ENCODE data around the gene TPM1.

TPM1 gene

DNA sequence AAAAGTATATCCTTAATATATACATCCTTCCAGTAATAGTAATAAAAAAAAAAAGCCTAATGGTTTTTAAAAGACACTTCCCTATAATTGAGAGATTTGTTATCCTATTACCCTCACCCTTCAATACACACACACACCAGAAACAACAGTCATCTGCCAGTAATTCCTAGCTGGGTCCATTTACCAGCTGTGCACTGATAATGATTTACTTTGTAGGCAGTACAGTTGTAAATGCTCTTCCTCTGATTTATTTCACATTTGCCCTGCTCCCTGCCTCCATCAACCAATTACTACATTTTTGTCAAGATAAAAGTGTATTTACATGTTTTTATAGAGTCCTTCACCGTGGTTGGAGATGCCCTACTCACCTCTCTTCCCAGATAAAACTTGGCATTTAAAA lies 12.4 kb downstream of the TPM1 start:
- no peak for DNase-seq (ENCODE audit: low read depth in 2 of 2)

DNA sequence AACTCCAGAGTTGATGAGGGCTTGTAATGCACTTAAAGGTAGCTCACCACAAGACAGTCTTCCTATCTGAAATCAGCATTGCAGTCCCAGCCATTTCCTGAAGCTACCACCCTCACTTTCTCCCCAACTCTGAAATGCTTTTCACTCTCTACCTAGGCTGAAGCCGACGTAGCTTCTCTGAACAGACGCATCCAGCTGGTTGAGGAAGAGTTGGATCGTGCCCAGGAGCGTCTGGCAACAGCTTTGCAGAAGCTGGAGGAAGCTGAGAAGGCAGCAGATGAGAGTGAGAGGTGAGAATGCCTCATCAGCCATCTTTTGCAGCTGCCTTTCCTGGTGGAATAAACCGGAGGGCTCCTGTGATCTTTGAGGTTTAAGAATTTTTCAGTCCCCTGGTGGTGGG lies 14.3 kb downstream of the TPM1 start:
- no peak for DNase-seq (ENCODE audit: low read depth in 2 of 2)

DNA sequence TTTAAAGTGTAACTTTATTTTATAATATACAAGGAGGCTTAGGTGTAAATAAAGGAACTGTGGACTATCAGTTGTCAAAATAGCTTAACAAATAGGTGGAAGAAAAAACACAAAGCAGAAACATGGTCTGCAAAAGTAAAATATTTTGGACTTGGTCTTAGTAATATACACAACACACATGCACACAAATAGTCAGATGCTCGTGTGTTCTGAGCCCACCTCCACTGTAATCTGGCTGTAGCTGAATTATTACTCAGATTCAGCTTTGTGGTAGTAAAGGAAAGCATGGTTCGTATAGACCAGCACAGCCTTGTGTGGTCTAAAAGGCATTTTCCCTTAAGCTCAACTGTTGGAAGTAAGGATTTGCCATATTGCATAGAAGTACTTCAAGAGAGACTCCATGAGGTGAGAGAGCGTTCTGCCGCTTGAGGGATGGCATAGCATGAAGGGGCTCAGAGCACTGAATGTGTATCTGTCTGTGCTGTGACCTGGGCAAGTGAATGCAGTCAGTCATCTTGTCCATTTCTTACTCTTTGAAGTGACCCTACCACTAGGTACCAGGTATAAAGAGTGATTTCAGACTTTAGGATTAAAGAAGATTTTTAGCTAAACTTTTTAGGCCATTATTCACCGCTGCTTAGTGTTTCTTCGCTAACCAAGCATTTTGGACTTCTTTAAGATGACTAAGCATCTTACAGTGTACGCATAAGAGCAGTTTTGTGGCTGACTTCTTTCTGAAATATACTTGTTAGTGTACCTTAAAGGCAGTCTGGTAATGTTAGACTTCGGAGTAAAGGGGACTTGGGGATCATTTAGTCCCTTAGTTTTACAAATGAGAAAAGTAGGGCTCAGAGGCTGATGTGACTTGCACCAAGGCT lies 15.2 kb downstream of the TPM1 start:
- no peak for DNase-seq (ENCODE audit: low read depth in 2 of 2)

DNA sequence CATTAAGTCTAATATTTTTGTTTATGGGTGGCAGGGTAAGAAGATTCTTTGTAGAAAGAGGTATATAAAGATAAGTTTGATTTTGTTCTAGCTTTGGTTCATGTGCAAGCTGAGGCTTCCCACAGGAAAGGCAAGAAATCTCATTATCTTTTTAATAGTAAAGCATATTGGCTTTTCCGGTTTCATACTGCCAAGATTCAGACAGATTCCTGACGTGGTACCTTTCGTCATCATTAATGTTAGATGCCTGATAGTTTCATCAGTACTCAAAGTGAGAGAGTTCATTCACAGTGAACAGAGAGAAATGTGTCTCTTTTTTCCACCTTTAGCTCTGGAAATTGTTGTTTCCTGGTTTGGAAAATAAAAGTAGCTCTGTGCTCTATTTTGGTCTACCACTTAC lies 16.5 kb downstream of the TPM1 start:
- DNase-seq (ENCODE audit: low read depth in 2 of 2) = no peak

DNA sequence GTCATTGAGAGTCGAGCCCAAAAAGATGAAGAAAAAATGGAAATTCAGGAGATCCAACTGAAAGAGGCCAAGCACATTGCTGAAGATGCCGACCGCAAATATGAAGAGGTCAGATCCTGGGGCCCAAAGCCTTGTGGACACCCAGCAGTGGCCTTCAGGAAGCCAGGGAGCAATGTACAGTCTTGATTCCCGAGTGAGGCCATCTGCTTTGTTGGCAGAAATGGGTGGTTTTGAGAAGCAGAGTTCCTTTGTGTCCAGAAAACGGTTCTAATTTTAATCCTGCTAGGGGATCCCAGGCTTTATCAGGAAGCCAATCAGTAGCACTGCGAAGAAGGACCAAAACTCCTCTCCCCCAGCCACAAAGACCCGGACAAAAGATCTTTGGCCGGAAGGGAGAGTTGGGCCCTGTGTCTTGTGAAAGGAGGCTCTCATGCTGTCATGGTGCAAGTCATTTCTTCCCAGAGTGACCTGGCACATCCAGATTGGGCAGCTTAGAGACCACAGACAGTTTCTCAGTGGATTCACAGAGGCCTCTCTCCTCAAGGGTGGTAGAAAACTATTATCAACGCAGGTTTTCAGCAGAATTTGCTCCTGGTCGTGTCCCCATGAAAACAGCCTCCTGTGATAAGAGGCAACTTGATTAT lies 17.1 kb downstream of the TPM1 start:
- no peak for DNase-seq (ENCODE audit: low read depth in 2 of 2)

DNA sequence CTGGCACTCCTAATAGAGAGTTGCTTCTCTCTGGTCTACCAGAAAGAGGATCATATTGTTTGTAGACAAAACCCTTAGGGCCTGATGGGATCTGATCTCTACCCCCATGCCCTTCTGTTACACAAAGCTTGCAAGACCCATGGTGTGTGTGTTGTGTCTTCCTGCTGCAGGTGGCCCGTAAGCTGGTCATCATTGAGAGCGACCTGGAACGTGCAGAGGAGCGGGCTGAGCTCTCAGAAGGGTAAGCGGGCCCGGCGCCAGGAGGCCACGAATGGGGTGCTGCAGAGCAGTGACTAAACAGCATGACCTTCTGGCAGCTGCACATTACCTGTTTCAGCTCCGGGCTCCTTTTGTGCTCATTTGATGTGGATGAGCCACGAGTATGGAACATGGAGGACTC lies 18.2 kb downstream of the TPM1 start:
- DNase-seq (ENCODE audit: low read depth in 2 of 2) = no peak

DNA sequence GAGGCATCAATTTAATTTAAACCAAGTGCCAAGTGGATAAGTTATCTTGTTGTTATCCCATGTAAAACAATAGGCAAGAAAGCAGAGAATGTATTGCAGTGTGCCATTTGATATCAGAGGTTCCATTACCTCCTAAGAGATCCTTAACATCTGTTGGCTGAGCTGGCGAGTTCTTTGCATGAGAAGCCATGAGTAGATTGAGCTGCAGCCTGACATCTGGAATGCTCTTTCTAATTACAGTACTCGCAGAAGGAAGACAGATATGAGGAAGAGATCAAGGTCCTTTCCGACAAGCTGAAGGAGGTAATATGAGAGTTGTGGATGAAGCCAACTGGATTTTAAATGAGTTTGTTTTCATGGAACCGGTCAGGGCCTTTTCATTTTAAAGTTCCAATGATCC lies 19.4 kb downstream of the TPM1 start:
- DNase-seq (ENCODE audit: low read depth in 2 of 2) = no peak

DNA sequence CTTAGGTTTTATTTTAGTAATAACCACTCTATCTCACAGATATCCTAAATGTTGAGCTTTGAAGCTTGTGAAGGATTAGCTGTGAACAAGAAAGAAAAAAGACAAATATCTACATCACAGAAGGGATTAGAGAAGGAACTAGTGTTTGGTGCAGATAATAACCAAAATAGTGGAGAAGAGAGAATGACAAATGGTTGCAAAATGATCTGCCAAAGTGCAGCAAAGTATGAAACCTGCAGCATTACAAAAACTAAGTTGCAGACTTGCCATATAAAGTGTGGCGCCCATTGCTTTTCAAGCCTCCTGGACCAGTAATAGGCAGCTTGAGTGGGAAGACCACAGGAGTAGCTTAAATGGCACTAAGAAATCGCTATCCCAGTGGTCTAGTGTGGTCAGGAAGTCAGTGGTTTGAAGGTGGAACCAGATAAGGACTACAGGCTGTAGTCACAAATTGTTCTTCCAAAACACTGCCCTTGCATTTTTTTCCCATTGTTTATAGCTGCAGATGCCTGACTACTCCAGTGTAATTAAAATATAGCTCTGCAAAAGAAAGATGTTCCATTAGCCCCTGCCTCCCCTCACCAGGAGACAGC lies 20.7 kb downstream of the TPM1 start:
- DNase-seq (ENCODE audit: low read depth in 2 of 2) = no peak

DNA sequence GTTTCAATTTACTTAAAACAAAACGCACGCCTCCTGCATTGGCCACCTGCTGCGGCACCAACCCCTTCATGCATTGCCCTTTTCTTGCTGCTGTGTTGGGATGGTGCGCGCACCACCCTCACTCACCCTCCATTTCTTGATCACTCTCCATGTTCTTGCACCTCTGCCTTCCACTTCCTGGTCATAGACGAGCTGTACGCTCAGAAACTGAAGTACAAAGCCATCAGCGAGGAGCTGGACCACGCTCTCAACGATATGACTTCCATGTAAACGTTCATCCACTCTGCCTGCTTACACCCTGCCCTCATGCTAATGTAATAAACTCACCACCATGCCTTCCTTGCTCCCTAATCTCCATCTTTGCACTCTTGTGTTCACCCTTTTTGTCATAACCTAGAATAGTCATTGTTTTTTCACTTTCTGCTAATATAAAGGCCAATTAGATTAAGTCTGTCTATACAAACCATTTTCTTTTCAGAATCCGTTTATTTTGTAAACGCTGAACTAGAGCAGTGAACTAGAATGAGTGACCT lies 21.4 kb downstream of the TPM1 start:
- no peak for DNase-seq (ENCODE audit: low read depth in 2 of 2)

DNA sequence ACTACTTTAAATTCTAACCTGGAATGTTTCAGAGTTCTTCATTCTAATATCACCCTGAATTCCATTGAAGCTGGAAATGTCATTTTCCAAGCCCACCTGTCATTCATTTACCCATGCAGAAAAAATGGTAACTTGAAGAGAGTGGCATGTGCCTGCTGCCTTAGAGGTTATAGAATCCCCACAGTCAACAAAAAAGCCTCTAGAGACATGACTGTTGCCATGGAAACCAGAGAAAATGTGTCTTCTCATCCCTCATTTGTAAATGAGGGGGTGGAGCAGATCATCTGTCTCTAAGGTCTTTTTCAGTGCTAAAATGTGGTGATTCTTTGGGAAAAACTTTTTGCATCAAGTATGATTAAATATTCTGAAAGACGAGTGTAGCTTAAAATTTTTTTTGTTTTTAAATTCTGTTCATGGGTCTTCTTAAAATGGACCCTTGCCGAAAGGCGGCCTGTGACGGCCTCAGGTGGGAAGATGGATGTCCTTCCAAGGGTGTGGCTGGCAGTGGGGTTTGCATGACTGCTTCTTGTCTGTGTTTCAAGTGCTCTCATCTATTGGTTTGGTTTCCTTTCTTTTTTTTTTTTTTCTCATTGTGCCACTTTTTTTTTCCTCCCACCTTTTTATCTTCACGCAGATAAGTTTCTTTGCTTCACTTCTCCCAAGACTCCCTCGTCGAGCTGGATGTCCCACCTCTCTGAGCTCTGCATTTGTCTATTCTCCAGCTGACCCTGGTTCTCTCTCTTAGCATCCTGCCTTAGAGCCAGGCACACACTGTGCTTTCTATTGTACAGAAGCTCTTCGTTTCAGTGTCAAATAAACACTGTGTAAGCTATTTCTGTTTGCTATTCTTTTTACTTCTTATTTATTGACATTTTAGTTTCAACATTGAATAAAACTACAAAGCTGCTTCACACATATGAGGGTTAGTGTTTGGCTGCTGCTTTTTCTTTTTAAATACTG lies 23.0 kb downstream of the TPM1 start:
- no peak for DNase-seq (ENCODE audit: low read depth in 2 of 2)

DNA sequence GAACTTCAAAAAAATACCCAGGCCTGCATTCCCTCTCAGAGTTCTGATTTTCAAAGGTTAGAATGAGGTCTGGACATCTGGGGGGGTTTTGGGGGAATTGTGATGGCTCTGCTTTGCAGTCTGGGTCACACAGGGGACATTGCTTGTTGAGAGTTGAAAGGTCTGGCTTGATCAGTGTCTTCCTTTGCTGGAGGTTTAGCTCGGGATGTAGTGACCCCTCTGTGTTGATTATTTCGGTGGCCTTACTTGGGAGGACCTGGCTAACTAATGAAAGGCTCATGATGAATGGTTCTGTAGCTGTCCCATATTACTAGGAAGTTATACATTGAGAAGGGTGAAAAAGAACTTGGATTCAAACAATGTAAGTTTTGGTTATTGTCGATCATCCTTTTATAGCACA lies 23.7 kb downstream of the TPM1 start:
- DNase-seq (ENCODE audit: low read depth in 2 of 2) = no peak

DNA sequence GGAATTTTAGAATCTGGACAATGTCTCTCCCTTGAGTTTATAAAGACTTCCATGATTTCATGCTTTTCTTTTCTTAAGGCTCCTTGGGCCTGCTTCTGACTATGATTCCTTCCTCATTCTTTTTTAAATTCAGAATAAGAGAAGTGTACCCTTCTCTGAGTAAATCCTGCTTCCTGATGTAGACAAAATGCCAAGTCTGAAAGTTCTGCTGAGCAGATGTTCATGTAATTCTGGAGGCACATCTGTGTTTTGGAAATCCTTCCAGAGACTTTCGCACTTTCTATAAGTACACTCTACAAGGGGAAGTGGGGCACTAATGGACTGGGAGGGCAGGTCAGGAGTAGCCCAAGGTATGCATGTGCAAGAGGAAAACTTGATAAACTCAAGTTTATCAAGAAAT lies 24.8 kb downstream of the TPM1 start:
- DNase-seq (ENCODE audit: low read depth in 2 of 2) = no peak

DNA sequence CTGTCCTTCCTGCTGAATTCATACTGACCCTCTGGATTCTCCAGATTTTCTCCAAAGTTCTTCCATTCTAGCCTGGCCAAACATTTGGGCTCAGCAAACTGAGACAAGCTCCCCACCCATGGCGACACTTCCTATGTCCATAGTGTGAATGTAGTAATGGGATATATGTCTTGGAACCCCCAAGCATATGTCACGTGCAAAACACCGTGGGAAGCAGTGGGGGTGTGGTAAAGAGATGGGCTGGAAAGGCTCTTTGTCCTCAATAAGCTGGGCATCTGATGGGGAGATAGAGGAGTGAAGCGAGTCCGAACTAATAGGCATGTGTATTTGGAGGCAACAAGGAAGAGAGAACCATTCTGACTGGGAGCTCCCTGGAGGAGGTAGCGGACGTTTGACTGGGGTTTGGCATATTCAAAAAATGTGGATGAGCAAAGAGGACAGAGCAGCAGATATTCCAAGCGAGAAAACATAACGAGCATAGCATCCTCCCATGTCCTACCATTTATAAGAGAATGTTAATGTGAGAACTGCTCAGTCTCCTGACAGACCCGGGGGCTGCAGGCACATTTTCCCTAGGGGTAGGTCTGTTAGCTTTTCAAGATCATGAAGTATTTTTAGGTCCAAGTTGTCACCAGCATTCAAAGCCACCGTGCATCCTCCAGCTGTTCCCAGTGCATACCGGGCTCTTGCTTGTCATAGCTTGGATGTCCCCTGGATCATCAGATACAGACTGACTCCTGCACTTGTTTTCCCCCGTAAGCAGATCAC lies 25.6 kb downstream of the TPM1 start:
- no peak for DNase-seq (ENCODE audit: low read depth in 2 of 2)

DNA sequence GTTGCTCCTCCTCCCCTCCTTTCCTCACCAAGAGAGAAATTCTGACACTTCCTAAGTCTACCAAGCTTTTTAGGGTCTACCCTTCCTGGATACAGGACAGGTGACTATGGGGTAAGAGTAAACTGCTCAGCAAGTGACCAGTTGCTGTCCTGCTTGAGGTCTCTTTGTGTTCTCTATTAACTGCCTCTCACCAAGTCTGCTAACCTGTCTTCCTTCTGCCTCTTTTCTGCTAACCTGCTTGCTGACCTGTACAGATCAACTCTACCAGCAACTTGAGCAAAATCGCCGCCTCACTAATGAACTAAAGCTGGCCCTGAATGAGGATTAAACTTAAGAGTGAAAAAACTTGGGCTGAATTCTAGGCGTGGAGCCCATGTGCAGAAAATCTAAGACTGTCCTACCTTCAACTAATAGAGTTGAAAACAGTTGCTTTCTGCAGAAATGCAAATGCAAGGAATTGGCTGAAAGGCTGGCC lies 27.1 kb downstream of the TPM1 start:
- DNase-seq (ENCODE audit: low read depth in 2 of 2) = no peak

DNA sequence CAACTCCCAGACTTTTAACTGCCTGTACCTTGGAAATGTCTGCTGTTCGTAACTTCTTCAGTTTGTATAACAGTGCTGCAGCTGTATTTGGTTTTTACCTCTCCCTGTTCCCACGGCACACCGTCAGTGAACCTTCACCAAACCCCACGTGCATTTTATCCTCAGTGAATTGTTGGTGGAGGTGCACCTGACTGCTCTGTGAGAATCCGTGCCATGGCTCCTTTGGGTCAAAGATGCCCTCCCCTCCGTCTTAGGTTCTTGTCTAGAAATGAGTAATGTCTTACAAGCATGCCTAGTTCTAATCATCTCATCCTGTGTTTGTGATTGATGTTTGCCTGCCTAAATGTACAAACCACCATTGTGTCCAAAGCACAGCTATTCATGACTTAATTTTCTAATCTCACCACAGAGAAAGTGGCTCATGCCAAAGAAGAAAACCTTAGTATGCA lies 28.2 kb downstream of the TPM1 start:
- DNase-seq (ENCODE audit: low read depth in 2 of 2) = no peak

DNA sequence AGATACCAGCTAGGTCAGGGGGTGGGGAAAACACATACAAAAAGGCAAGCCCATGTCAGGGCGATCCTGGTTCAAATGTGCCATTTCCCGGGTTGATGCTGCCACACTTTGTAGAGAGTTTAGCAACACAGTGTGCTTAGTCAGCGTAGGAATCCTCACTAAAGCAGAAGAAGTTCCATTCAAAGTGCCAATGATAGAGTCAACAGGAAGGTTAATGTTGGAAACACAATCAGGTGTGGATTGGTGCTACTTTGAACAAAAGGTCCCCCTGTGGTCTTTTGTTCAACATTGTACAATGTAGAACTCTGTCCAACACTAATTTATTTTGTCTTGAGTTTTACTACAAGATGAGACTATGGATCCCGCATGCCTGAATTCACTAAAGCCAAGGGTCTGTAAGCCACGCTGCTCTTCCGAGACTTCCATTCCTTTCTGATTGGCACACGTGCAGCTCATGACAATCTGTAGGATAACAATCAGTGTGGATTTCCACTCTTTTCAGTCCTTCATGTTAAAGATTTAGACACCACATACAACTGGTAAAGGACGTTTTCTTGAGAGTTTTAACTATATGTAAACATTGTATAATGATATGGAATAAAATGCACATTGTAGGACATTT lies 28.9 kb downstream of the TPM1 start:
- DNase-seq (ENCODE audit: low read depth in 2 of 2) = no peak

DNA sequence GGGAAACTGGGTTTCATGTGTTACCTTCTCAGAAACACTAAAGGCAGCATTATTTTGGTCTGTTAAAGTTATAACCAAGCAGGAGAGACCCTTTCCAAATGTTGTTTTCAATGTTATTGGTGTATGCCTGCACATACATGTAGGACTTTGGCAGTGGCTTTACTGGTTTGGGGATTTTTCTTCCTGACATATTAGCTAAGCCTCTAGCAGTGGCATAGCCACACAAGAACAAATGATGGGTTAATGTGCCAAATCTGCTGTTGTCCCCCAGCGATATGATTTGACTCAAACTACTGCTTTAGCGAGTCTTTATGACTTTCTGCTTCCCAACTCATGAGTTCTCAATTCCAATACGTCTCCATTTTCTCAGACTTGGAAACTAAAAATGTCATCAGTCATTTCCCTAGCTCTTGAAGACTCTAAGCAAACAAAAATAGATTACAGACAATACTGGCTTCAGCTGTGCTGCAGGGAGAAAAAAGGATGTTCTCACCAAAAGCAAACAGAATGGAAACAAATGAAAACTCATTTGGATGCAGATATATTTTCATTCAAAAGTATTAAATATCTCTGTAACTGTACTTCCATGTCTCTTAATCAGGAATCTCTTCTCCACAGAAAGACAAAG lies 29.6 kb downstream of the TPM1 start:
- DNase-seq (ENCODE audit: low read depth in 2 of 2) = no peak

DNA sequence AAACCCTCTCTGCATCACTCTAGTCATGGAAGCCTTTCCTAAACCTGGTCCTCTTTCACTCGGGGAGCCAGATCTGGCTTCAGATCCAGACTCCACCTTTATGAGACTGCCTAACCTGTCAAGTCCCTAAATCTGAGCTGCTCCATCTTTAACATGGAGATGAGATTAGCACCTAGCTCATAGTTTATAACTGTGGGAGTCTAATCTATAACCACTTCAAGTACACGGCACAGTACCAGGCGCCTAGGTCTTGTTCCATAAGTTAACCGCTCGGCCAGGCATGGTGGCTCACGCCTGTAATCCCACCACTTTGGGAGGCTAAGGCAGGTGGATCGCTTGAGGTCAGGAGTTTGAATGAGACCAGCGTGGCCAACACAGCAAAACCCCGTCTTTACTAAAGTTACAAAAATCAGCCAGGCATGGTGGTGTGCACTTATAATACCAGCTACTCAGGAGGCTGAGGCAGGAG lies 30.3 kb downstream of the TPM1 start:
- DNase-seq (ENCODE audit: low read depth in 2 of 2) = no peak

DNA sequence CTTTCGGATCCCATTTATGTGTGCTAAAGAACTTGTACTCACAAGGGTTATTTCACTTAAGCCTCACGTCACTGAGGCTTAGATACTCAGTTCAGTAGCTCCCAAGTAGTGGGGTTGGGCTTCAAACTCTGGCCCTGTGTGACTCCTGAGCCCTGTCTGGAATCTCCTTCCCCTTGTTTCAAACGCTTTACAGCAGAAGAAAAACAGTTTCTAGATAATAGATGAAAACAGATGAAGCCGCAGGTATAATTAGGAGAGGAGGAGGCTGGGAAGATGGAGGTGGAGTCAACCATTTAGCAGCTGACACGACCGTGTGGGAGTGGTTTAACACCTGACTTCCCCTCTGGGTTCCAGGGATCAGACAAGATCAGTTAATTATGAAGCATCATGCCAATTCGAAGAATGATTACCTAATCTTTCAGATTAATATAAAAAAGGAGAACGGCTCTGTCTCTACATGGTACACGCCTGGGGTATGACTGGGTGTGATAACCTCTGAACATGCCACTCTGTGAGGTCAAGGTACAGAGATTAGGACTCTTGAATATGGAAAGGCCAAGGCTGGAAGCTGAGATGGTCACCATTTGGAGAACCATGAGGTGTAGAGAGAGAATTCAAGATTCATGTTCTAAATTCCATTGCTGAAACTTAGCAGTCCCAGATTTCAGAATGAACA lies 31.1 kb downstream of the TPM1 start:
- DNase-seq (ENCODE audit: low read depth in 2 of 2) = no peak
